Erythroblast (primary cell): Measurements from ENCODE around the gene PTPN2.

Source experiments
- GATA1 ChIP-seq: IDR thresholded peaks from 2 replicates; pipeline ENCODE4 v1.6.1; 2011; ENCODE audit warnings: low read depth, mild to moderate bottlenecking, control low read depth, low read length, moderate library complexity
- POLR2A ChIP-seq: IDR thresholded peaks from 2 replicates; pipeline ENCODE4 v1.6.1; 2011; ENCODE audit warnings: mild to moderate bottlenecking, low read length

DNA sequence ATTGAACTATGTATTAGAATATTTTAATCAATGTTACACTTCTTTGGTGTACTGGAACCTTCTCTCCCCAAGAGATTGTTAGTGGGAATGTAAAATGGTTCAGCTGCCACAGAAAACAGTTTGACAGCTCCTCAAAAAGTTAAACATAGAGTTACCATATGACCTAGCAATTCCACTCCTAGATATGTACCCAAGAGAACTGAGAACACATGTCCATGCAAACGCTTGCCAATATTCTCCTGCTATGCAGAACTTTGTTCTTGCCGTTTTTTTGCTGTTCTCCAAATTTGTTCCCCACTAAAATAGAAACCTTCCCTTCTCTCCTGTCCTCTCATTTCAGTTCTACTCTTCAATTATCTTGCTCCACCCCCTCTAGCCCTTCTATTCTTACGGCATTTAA lies 87.6 kb downstream of the PTPN2 start:
- TF ChIP-seq POLR2A (no peak), GATA1 (no peak)
